HepG2 (cell line): Measurements from ENCODE around the gene AQP10. TPM values are rescaled to one million over a fixed set of nuclear protein-coding genes. Genes with fewer than 3 reads are reported as not detected.

Experiments
- ARID4A ChIP-seq: sonication (generic); formaldehyde crosslinking; IDR thresholded peaks from 2 replicates; pipeline ENCODE4 v1.5.0; 2020; ENCODE audit warnings: mild to moderate bottlenecking, missing genetic modification reagents, borderline replicate concordance
- ATF3 ChIP-seq: sonication (generic); formaldehyde crosslinking; IDR thresholded peaks from 2 replicates; pipeline ENCODE4 v1.4.0; 2020; ENCODE audit warnings: missing genetic modification reagents
- CBX1 ChIP-seq: IDR thresholded peaks from one replicate; pipeline ENCODE4 v1.6.1; 2016; ENCODE audit warnings: antibody characterized with exemption, low read depth
- GTF2F1 ChIP-seq: fragments of 150-350 bp; IDR thresholded peaks from 2 replicates; pipeline ENCODE4 v1.6.1; 2014; ENCODE audit warnings: low read length
- HNRNPK ChIP-seq: fragments of 200-400 bp; formaldehyde crosslinking; IDR thresholded peaks from 2 replicates; pipeline ENCODE4 v1.6.1; 2018; ENCODE audit warnings: low read length, low read depth, moderate library complexity, mild to moderate bottlenecking; ENCODE audit not compliant: poor library complexity, severe bottlenecking
- KAT7 ChIP-seq: IDR thresholded peaks from 2 replicates; pipeline ENCODE4 v1.6.1; 2018; ENCODE audit warnings: borderline replicate concordance, missing compliant biosample characterization
- KLF6 ChIP-seq: IDR thresholded peaks from 2 replicates; pipeline ENCODE4 v1.8.0; 2016; ENCODE audit warnings: missing biosample characterization, missing genetic modification reagents
- MEF2D ChIP-seq: sonication (generic); formaldehyde crosslinking; IDR thresholded peaks from 2 replicates; pipeline ENCODE4 v1.5.1; 2020; ENCODE audit warnings: mild to moderate bottlenecking, missing genetic modification reagents
- MXD4 ChIP-seq: IDR thresholded peaks from 2 replicates; pipeline ENCODE4 v1.6.1; 2016; ENCODE audit warnings: mild to moderate bottlenecking, missing biosample characterization, missing genetic modification reagents
- PCBP1 ChIP-seq: fragments of 200-400 bp; formaldehyde crosslinking; IDR thresholded peaks from 2 replicates; pipeline ENCODE4 v1.6.1; 2017; ENCODE audit warnings: mild to moderate bottlenecking, low read depth, low read length, borderline replicate concordance
- TCF12 ChIP-seq, 2 experiments: fragments of 450-650 bp in 1 of 2; sonication (generic) in 1 of 2; formaldehyde crosslinking in 1 of 2; IDR thresholded peaks; 2 replicates each; pipeline versions ENCODE4 v1.6.1 to v1.8.0; 2017 to 2022; ENCODE audit warnings: antibody characterized with exemption in 1 of 2, mild to moderate bottlenecking in 1 of 2, missing genetic modification reagents in 1 of 2, moderate library complexity in 1 of 2
- XRCC5 ChIP-seq: fragments of 200-400 bp; formaldehyde crosslinking; optimal IDR thresholded peaks from 2 replicates; pipeline ENCODE3; 2017; ENCODE audit warnings: mild to moderate bottlenecking, low read length
- ZMYM3 ChIP-seq: sonication (generic); formaldehyde crosslinking; IDR thresholded peaks from 2 replicates; pipeline ENCODE4 v1.5.1; 2020; ENCODE audit warnings: mild to moderate bottlenecking, missing genetic modification reagents
- ZNF12 ChIP-seq: sonication (generic); formaldehyde crosslinking; IDR thresholded peaks from 2 replicates; pipeline ENCODE4 v1.5.0; 2020; ENCODE audit warnings: missing genetic modification reagents
- ZNF256 ChIP-seq: sonication (generic); formaldehyde crosslinking; conservative IDR thresholded peaks from 2 replicates; pipeline ENCODE4 v1.4.0; 2020; ENCODE audit warnings: missing genetic modification reagents
- ZNF335 ChIP-seq: sonication (generic); formaldehyde crosslinking; IDR thresholded peaks from 2 replicates; pipeline ENCODE4 v1.4.0; 2020; ENCODE audit warnings: missing genetic modification reagents
- ZNF407 ChIP-seq: sonication (generic); formaldehyde crosslinking; IDR thresholded peaks from one replicate; pipeline ENCODE4 v1.5.1; 2020; ENCODE audit warnings: mild to moderate bottlenecking, missing genetic modification reagents; ENCODE audit errors: not compliant biosample characterization
- polyA plus RNA-seq, 8 experiments: library from polyadenylated mRNA; depleted of rRNA in 3 of 8; stranded (reverse) in 7 of 8; unstranded in 1 of 8; fragments of >200 nt; fragmentation: Illumina TruSeq in 4 of 8; extraction: Trizol in 4 of 8; gene quantifications; 2 replicates each; pipeline versions ENCODE4 v1.2.1 to v1.2.3, GENCODE V29; 2011 to 2016; ENCODE audit warnings: low read depth in 4 of 8, missing spikeins in 1 of 8, mixed read lengths in 1 of 8; ENCODE audit not compliant: insufficient read depth in 1 of 8
- total RNA-seq, 5 experiments: library from RNA; depleted of rRNA; stranded (reverse); fragments of >200 nt; fragmentation: Illumina TruSeq; extraction: Trizol; gene quantifications; 2 replicates each; pipeline ENCODE4 v1.2.3, GENCODE V29; 2016; ENCODE audit warnings: low read depth in 1 of 5

The AQP10 gene
- total and polyA plus RNA-seq, 2 of the 13 experiments (the other 11 are each of a cell fraction or from before 2014, with no cell fraction given), result 0.30 TPM; not detected in 1

GRCh38 chr1:154272217-154272998 is 48.5 kb upstream of the AQP10 start, which contains the start of gene HAX1 (continued):
- no peak for TF ChIP-seq ZNF407 (CRISPR knock-in tag)
- no peak for TF ChIP-seq HNRNPK
- no peak for TF ChIP-seq ZMYM3 (CRISPR knock-in tag)
- TF ChIP-seq ZNF335 (CRISPR knock-in tag), result no peak
- no peak for TF ChIP-seq PCBP1
- TF ChIP-seq ARID4A (CRISPR knock-in tag), result peak; percentile 88; the same call in 1 of the 2 replicates
- TF ChIP-seq ZNF256 (CRISPR knock-in tag), result no peak
- TF ChIP-seq MEF2D, result peak; percentile 33; the same call in 1 of the 2 replicates
- peak; percentile 61 for TF ChIP-seq CBX1
- no peak for TF ChIP-seq ZNF12 (CRISPR knock-in tag)
- TF ChIP-seq GTF2F1, result no peak
- TF ChIP-seq KAT7, result no peak
- no peak for TF ChIP-seq TCF12 (IDR thresholded peaks at IDR 0.05)
- no peak for TF ChIP-seq TCF12 (CRISPR knock-in tag; IDR thresholded peaks at IDR 0.05)
- peak; percentile 80; the same call in 1 of the 2 replicates for TF ChIP-seq MXD4 (CRISPR knock-in tag)
- TF ChIP-seq ATF3, result no peak
- 0 out of 2 replicates have a peak, but pooled peaks have one; percentile 42 for TF ChIP-seq KLF6 (CRISPR knock-in tag)
- TF ChIP-seq XRCC5, result peak; percentile 81
